Loucy (cell line): ENCODE measurements around the gene ULK1.

Source experiments
- H2AFZ ChIP-seq: fragments of 200-600 bp; sonication (generic); 2 replicates; pipeline ENCODE4 v1.6.0; 2016; ENCODE audit warnings: antibody characterized with exemption, mild to moderate bottlenecking, low read length, moderate library complexity
- H3F3A ChIP-seq: fragments of 200-600 bp; 2 replicates; pipeline ENCODE4 v1.6.0; 2016; ENCODE audit warnings: antibody characterized with exemption, low read depth, mild to moderate bottlenecking
- H3K27me3 ChIP-seq: fragments of 200-600 bp; sonication (generic); 2 replicates; pipeline ENCODE4 v1.6.1; 2014; ENCODE audit warnings: low read length, mild to moderate bottlenecking; ENCODE audit not compliant: insufficient read depth, poor library complexity, severe bottlenecking
- H3K36me3 ChIP-seq: fragments of 200-600 bp; sonication (generic); 2 replicates; pipeline ENCODE4 v1.6.1; 2016; ENCODE audit warnings: low read length; ENCODE audit not compliant: insufficient read depth
- H3K4me1 ChIP-seq: fragments of 200-600 bp; sonication (generic); 2 replicates; pipeline ENCODE4 v1.5.1; 2014; ENCODE audit warnings: low read length, mild to moderate bottlenecking; ENCODE audit not compliant: insufficient read depth, poor library complexity, severe bottlenecking
- H3K4me2 ChIP-seq: fragments of 200-600 bp; sonication (generic); 2 replicates; pipeline ENCODE4 v1.6.0; 2014; ENCODE audit warnings: antibody characterized with exemption, low read length, low read depth, mild to moderate bottlenecking; ENCODE audit not compliant: poor library complexity, severe bottlenecking
- H3K4me3 ChIP-seq: fragments of 200-600 bp; sonication (generic); 2 replicates; pipeline ENCODE4 v1.5.1; 2014; ENCODE audit warnings: low read length, mild to moderate bottlenecking, mixed read lengths; ENCODE audit not compliant: poor library complexity, severe bottlenecking
- H3K79me2 ChIP-seq: fragments of 200-600 bp; sonication (generic); 2 replicates; pipeline ENCODE4 v1.6.1; 2014; ENCODE audit warnings: low read length; ENCODE audit not compliant: insufficient read depth
- H3K9ac ChIP-seq: fragments of 200-600 bp; sonication (generic); 2 replicates; pipeline ENCODE4 v1.6.0; 2014; ENCODE audit warnings: mild to moderate bottlenecking, low read depth, low read length, moderate library complexity; ENCODE audit not compliant: poor library complexity, severe bottlenecking
- H3K9me2 ChIP-seq: fragments of 200-600 bp; sonication (generic); replicated peaks from 2 replicates; pipeline ENCODE4 v1.6.1; 2016; ENCODE audit warnings: low read depth, low read length, mixed read lengths
- H3K9me3 ChIP-seq: fragments of 200-600 bp; sonication (generic); 2 replicates; pipeline ENCODE4 v1.6.1; 2014; ENCODE audit warnings: mild to moderate bottlenecking, antibody characterized with exemption, low read length, low read depth; ENCODE audit not compliant: insufficient read depth
- H4K20me1 ChIP-seq: fragments of 200-600 bp; sonication (generic); 2 replicates; pipeline ENCODE4 v1.6.0; 2014; ENCODE audit warnings: antibody characterized with exemption, low read length, mild to moderate bottlenecking; ENCODE audit not compliant: insufficient read depth, poor library complexity, severe bottlenecking
- CTCF ChIP-seq: fragments of 200-600 bp; sonication (generic); conservative IDR thresholded peaks from 2 replicates; pipeline ENCODE4 v1.5.1; 2014; ENCODE audit warnings: mild to moderate bottlenecking, antibody characterized with exemption, low read length
- EZH2phosphoT487 ChIP-seq: fragments of 200-600 bp; IDR thresholded peaks from 2 replicates; pipeline ENCODE4 v1.6.1; 2018; ENCODE audit warnings: antibody characterized with exemption, mild to moderate bottlenecking, moderate library complexity, borderline replicate concordance

Gene ULK1

GRCh38 chr12:131916306-131917138 is 22.1 kb downstream of the ULK1 start:
- Histone ChIP-seq H3K9me3 (no peaks in the 10 kb centered on the region), H3K79me2 (no peaks in the 10 kb centered on the region), H2AFZ (no peak overlapping the region), H3K27me3 (no peaks in the 10 kb centered on the region), H3K9ac (no peak overlapping the region), H3F3A (no peaks in the 10 kb centered on the region), H4K20me1 (no peaks in the 10 kb centered on the region), H3K4me2 (no peak overlapping the region), H3K9me2 (no peaks in the 10 kb centered on the region), H3K4me3 (no peak overlapping the region), H3K4me1 (no peaks in the 10 kb centered on the region), H3K36me3 (peaks cover 63% of the 10 kb centered on the region; the same call in 1 of the 2 replicates)
- TF ChIP-seq EZH2phosphoT487 (no peak), CTCF (no peak)

- no peak overlapping the region for H3K4me3 ChIP-seq
- TF ChIP-seq EZH2phosphoT487 (no peak), CTCF (no peak)
- H2AFZ ChIP-seq: no peak overlapping the region
- H3F3A ChIP-seq: no peaks in the 10 kb centered on the region
- no peaks in the 10 kb centered on the region for H3K4me1 ChIP-seq
- H3K4me2 ChIP-seq: no peak overlapping the region
- H3K79me2 ChIP-seq: no peaks in the 10 kb centered on the region
- no peaks in the 10 kb centered on the region for H3K9me3 ChIP-seq
- H3K9ac ChIP-seq: no peak overlapping the region
- H3K36me3 ChIP-seq: peaks cover 61% of the 10 kb centered on the region; the same call in 1 of the 2 replicates
- H4K20me1 ChIP-seq: no peaks in the 10 kb centered on the region
- no peaks in the 10 kb centered on the region for H3K9me2 ChIP-seq
- H3K27me3 ChIP-seq: no peaks in the 10 kb centered on the region
Observed at GRCh38 chr12:131917139-131917710, 22.8 kb downstream of the ULK1 start.

- Histone ChIP-seq H3K79me2 (no peaks in the 10 kb centered on the region), H3K9ac (no peak overlapping the region), H4K20me1 (no peaks in the 10 kb centered on the region), H3K9me3 (no peaks in the 10 kb centered on the region), H3K9me2 (no peaks in the 10 kb centered on the region), H3K4me3 (no peak overlapping the region), H3K4me1 (no peaks in the 10 kb centered on the region), H2AFZ (no peak overlapping the region), H3K27me3 (no peaks in the 10 kb centered on the region), H3K4me2 (no peak overlapping the region), H3F3A (no peaks in the 10 kb centered on the region), H3K36me3 (peaks cover 55% of the 10 kb centered on the region; the same call in 1 of the 2 replicates)
- no peak for TF ChIP-seq EZH2phosphoT487
- no peak for TF ChIP-seq CTCF
Observed at GRCh38 chr12:131917711-131918306, 23.4 kb downstream of the ULK1 start.
